OCI-LY7 (cell line): ENCODE measurements around the gene MTAP. TPM values are rescaled to one million over a fixed set of nuclear protein-coding genes. Genes with fewer than 3 reads are reported as not detected.

ENCODE experiments used
- BruUV-seq: library from RNA; stranded (reverse); fragments of 400-500 nt; replicated peaks from 2 replicates; lab custom pipeline; 2021; lab: Mats Ljungman, UMichigan
- CTCF ChIA-PET: fragments of 300-600 bp; sonication (Branson Sonifier 250); formaldehyde crosslinking; loops from one replicate; lab custom pipeline; 2022; ENCODE audit warnings: antibody characterized with exemption; ENCODE audit not compliant: unreplicated experiment; lab: Charles Lee
- POLR2A ChIA-PET: fragments of 300-600 bp; sonication (Branson Sonifier 250); formaldehyde crosslinking; loops from one replicate; lab custom pipeline; 2022; ENCODE audit warnings: antibody characterized with exemption; lab: Charles Lee
- DNase-seq: peaks from one replicate; pipeline ENCODE4 v3.0.0-alpha.2; 2015; ENCODE audit warnings: low spot score
- H2AFZ ChIP-seq: fragments of 200-600 bp; sonication (generic), shearing (Covaris generic); 2 replicates; pipeline ENCODE4 v1.6.1; 2014; ENCODE audit warnings: mild to moderate bottlenecking, antibody characterized with exemption, low read length, moderate library complexity
- H3K27ac ChIP-seq: fragments of 200-600 bp; sonication (generic); 2 replicates; pipeline ENCODE4 v1.5.1; 2014; ENCODE audit warnings: mixed run types, low read depth, mild to moderate bottlenecking, moderate library complexity, low read length, inconsistent platforms; ENCODE audit not compliant: poor library complexity, severe bottlenecking
- H3K36me3 ChIP-seq: fragments of 200-600 bp; sonication (generic); 2 replicates; pipeline ENCODE4 v1.6.1; 2014; ENCODE audit warnings: mild to moderate bottlenecking, antibody characterized with exemption, low read length, moderate library complexity, mixed read lengths; ENCODE audit not compliant: insufficient read depth
- H3K4me1 ChIP-seq: fragments of 200-600 bp; sonication (generic); 2 replicates; pipeline ENCODE4 v1.5.1; 2014; ENCODE audit warnings: mild to moderate bottlenecking, low read length; ENCODE audit not compliant: insufficient read depth, poor library complexity, severe bottlenecking
- H3K4me2 ChIP-seq: fragments of 200-600 bp; sonication (generic); 2 replicates; pipeline ENCODE4 v1.6.1; 2014; ENCODE audit warnings: mild to moderate bottlenecking, low read length
- H3K4me3 ChIP-seq: fragments of 200-600 bp; sonication (generic); 2 replicates; pipeline ENCODE4 v1.5.1; 2014; ENCODE audit warnings: mild to moderate bottlenecking, low read depth, low read length; ENCODE audit not compliant: poor library complexity, severe bottlenecking
- H3K79me2 ChIP-seq: fragments of 200-600 bp; sonication (generic); 2 replicates; pipeline ENCODE4 v1.6.1; 2016; ENCODE audit warnings: low read depth, mild to moderate bottlenecking, low read length, moderate library complexity, mixed read lengths; ENCODE audit not compliant: insufficient read depth
- H3K9me2 ChIP-seq: fragments of 200-600 bp; sonication (generic); 2 replicates; pipeline ENCODE4 v1.6.1; 2016; ENCODE audit warnings: mild to moderate bottlenecking, low read length, mixed read lengths; ENCODE audit not compliant: insufficient read depth
- H3K9me3 ChIP-seq: fragments of 200-600 bp; sonication (generic); 2 replicates; pipeline ENCODE4 v1.6.1; 2014; ENCODE audit warnings: mild to moderate bottlenecking, mixed run types, low read length, mixed read lengths
- H4K20me1 ChIP-seq: fragments of 200-600 bp; sonication (generic); 2 replicates; pipeline ENCODE4 v1.6.1; 2014; ENCODE audit warnings: mild to moderate bottlenecking, antibody characterized with exemption, low read length, moderate library complexity, mixed read lengths; ENCODE audit not compliant: insufficient read depth
- EZH2phosphoT487 ChIP-seq: fragments of 200-600 bp; sonication (generic); IDR thresholded peaks from 2 replicates; pipeline ENCODE4 v1.6.1; 2018; ENCODE audit warnings: low read depth, borderline replicate concordance, mild to moderate bottlenecking, mixed run types, antibody characterized with exemption, low read length, moderate library complexity, mixed read lengths
- intact Hi-C: fragments of 100-400 bp; cut with micrococcal nuclease; formaldehyde crosslinking; loops from one replicate; pipeline ENCODE4 v1.10.0; 2022; ENCODE audit not compliant: unreplicated experiment
- total RNA-seq, 2 experiments: library from RNA; depleted of rRNA in 1 of 2; stranded (reverse); fragments of >200 nt in 1 of 2; shearing (Covaris generic) in 1 of 2; gene quantifications; 2 replicates each; pipeline ENCODE4 v1.2.3, GENCODE V29; 2014 to 2022
- TF ChIP-seq, protein P1 (sequence below): fragments of 200-600 bp; sonication (generic); conservative IDR thresholded peaks from 2 replicates; pipeline ENCODE4 v1.5.1; 2014; ENCODE audit warnings: mild to moderate bottlenecking, antibody characterized with exemption, low read length, moderate library complexity, mixed read lengths

The MTAP gene
- total RNA-seq, 2 experiments from 2014 or later = 41.6 to 101 TPM

DNA sequence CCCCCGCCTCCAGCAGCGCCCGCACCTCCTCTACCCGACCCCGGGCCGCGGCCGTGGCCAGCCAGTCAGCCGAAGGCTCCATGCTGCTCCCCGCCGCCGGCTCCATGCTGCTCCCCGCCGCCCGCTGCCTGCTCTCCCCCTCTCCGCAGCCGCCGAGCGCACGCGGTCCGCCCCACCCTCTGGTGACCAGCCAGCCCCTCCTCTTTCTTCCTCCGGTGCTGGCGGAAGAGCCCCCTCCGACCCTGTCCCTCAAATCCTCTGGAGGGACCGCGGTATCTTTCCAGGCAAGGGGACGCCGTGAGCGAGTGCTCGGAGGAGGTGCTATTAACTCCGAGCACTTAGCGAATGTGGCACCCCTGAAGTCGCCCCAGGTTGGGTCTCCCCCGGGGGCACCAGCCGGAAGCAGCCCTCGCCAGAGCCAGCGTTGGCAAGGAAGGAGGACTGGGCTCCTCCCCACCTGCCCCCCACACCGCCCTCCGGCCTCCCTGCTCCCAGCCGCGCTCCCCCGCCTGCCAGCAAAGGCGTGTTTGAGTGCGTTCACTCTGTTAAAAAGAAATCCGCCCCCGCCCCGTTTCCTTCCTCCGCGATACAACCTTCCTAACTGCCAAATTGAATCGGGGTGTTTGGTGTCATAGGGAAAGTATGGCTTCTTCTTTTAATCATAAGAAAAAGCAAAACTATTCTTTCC is 172.4 kb downstream of the MTAP start:
- Histone ChIP-seq H3K9me3 (no peaks in the 10 kb centered on the region; the same call in 1 of the 2 replicates), H4K20me1 (no peaks in the 10 kb centered on the region; the same call in 1 of the 2 replicates), H3K4me2 (peak overlapping the region; percentile 53; the same call in 1 of the 2 replicates), H3K79me2 (peaks cover 71% of the 10 kb centered on the region), H3K4me3 (no peak overlapping the region), H3K4me1 (peaks cover 13% of the 10 kb centered on the region), H2AFZ (no peak overlapping the region), H3K27ac (no peak overlapping the region), H3K36me3 (peaks cover 79% of the 10 kb centered on the region), H3K9me2 (no peaks in the 10 kb centered on the region)
- intact Hi-C loops = no loop called here
- no peak for TF ChIP-seq EZH2phosphoT487
- TF ChIP-seq, protein P1, sequence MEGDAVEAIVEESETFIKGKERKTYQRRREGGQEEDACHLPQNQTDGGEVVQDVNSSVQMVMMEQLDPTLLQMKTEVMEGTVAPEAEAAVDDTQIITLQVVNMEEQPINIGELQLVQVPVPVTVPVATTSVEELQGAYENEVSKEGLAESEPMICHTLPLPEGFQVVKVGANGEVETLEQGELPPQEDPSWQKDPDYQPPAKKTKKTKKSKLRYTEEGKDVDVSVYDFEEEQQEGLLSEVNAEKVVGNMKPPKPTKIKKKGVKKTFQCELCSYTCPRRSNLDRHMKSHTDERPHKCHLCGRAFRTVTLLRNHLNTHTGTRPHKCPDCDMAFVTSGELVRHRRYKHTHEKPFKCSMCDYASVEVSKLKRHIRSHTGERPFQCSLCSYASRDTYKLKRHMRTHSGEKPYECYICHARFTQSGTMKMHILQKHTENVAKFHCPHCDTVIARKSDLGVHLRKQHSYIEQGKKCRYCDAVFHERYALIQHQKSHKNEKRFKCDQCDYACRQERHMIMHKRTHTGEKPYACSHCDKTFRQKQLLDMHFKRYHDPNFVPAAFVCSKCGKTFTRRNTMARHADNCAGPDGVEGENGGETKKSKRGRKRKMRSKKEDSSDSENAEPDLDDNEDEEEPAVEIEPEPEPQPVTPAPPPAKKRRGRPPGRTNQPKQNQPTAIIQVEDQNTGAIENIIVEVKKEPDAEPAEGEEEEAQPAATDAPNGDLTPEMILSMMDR = no peak
- BruUV-seq = no TSS peak
- no peak for DNase-seq
- CTCF ChIA-PET = no interaction called here
- POLR2A ChIA-PET = interaction anchor here (0.6 to 3.0 kb wide), 3 partner anchors 8 to 166 kb away, joined by 4 to 12 read pairs (median 4); no protein-coding TSS in a partner anchor

DNA sequence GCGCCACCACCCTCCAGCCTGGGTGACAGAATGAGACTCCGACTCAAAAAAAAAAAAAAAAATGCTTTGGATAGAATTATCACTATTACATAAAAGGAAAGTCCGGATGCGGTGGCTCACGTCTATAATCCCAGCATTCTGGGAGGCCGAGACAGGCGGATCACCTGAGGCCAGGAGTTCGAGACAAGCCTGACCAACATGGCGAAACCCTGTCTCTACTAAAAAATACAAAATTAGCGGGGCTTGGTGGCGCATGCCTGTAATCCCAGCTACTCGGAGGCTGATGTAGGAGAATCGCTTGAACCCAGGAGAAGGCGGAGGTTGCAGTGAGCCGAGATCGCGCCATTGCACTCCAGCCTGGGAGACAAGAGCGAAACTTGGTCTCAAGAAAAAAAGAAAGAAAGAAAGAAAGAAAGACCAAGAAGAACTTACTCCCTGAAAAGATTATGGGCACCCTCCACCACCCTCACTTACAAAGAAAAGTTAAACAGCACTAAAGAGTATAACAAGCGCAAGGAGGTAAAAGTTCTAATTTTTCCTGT is 174.0 kb downstream of the MTAP start:
- Histone ChIP-seq H3K27ac (no peak overlapping the region), H3K36me3 (peaks cover 69% of the 10 kb centered on the region), H3K79me2 (peaks cover 82% of the 10 kb centered on the region), H3K4me3 (no peak overlapping the region), H4K20me1 (no peaks in the 10 kb centered on the region; the same call in 1 of the 2 replicates), H3K4me1 (peaks cover 13% of the 10 kb centered on the region), H3K9me3 (no peaks in the 10 kb centered on the region; the same call in 1 of the 2 replicates), H2AFZ (no peak overlapping the region), H3K4me2 (no peak overlapping the region), H3K9me2 (no peaks in the 10 kb centered on the region)
- CTCF ChIA-PET = no interaction called here
- DNase-seq = no peak
- no TSS peak for BruUV-seq
- TF ChIP-seq, protein P1 = no peak
- intact Hi-C loops = no loop called here
- POLR2A ChIA-PET = interaction anchor here (0.5 to 1.2 kb wide), 5 partner anchors 9 to 787 kb away, joined by 3 to 4 read pairs (median 4); no protein-coding TSS in a partner anchor

DNA sequence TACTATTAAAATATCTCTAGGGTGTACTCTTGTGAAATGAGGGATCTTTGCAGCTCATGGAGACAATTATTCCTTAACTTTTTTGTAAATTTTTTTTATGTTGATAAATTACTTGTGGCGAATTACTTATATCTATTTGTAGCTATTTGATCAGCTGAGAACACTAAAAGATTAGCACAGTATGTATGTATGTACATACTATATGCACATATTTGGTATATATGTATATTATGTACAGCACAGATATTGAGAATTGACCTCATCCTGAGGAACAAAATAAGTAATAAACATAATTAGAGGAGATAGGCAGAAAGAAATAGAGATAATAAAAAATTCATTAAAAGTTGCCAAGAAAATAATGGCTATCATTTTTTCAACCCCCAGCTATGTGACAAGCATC is 180.0 kb downstream of the MTAP start:
- TF ChIP-seq, protein P1 = no peak
- no peak for TF ChIP-seq EZH2phosphoT487
- H4K20me1 ChIP-seq = 0 out of 2 replicates have a peak, but pooled peaks cover 12% of the 10 kb centered on the region
- BruUV-seq = no TSS peak
- no peak overlapping the region for H2AFZ ChIP-seq
- no peak overlapping the region for H3K4me2 ChIP-seq
- H3K4me3 ChIP-seq = no peak overlapping the region
- H3K27ac ChIP-seq = no peak overlapping the region
- peaks cover 26% of the 10 kb centered on the region for H3K4me1 ChIP-seq
- no peak for DNase-seq
- ChIA-PET POLR2A (interaction anchor here (0.7 to 4.9 kb wide), 8 partner anchors 9 to 244 kb away, joined by 3 to 24 read pairs (median 3); no protein-coding TSS in a partner anchor), CTCF (no interaction called here)
- intact Hi-C loops = no loop called here
- H3K9me2 ChIP-seq = no peaks in the 10 kb centered on the region
- H3K36me3 ChIP-seq = peaks cover 51% of the 10 kb centered on the region
- peaks cover 96% of the 10 kb centered on the region for H3K79me2 ChIP-seq
- no peaks in the 10 kb centered on the region for H3K9me3 ChIP-seq
